Psoas muscle (tissue), 8 donors: ENCODE results near the gene OR13J1. TPM values are rescaled to one million over a fixed set of nuclear protein-coding genes. Genes with fewer than 3 reads are reported as not detected.
A peak's percentile ranks its signal among the peaks of the same experiment; 100 is the strongest.

Experiments used
- ATAC-seq, 4 donors: fragments of 200-7000 bp; cut with Tn5 transposase; one replicate each; pipeline ENCODE4 v1.9.1; 2020; ENCODE audit warnings: moderate library complexity in 3 of 4, mild to moderate bottlenecking in 2 of 4
- DNase-seq, 2 donors: peaks; one replicate each; pipeline ENCODE4 v3.0.0-alpha.2; 2020
- H3K27ac ChIP-seq: fragments of 200-600 bp; one replicate; pipeline ENCODE4 v1.8.0; 2022
- H3K27me3 ChIP-seq, 3 donors: fragments of 200-600 bp in 1 of 3; one replicate each; pipeline versions ENCODE4 v1.6.1 to v1.8.0; 2013 to 2022; ENCODE audit warnings: low read length in 2 of 3, mild to moderate bottlenecking in 2 of 3, moderate library complexity in 1 of 3; ENCODE audit not compliant: insufficient read depth in 3 of 3
- H3K36me3 ChIP-seq, 2 donors: fragments of 200-600 bp in 1 of 2; one replicate each; pipeline versions ENCODE4 v1.6.1 to v1.8.0; 2013 to 2022; ENCODE audit warnings: low read depth in 1 of 2, mild to moderate bottlenecking in 1 of 2, moderate library complexity in 1 of 2; ENCODE audit not compliant: insufficient read depth in 1 of 2
- H3K4me1 ChIP-seq: fragments of 200-600 bp; one replicate; pipeline ENCODE4 v1.8.0; 2022
- H3K4me3 ChIP-seq: fragments of 200-600 bp; one replicate; pipeline ENCODE4 v1.8.0; 2022; ENCODE audit warnings: mild to moderate bottlenecking
- H3K9me3 ChIP-seq: fragments of 200-600 bp; one replicate; pipeline ENCODE4 v1.8.0; 2022
- CTCF ChIP-seq: fragments of 200-600 bp; IDR thresholded peaks from one replicate; pipeline ENCODE4 v1.8.0; 2022; ENCODE audit warnings: antibody characterized with exemption
- WGBS, 3 donors: extraction: QIAGEN DNeasy Blood & Tissue Kit; methylation state at CpG; one replicate each; pipeline versions ENCODE4 v1.1.6 to v1.1.7; 2013; 5-methylcytosine and 5-hydroxymethylcytosine counted together
- intact Hi-C, 2 donors: fragments of 100-400 bp; cut with DNase I; formaldehyde crosslinking; loops; one replicate each; pipeline versions ENCODE4 v1.11.0 to v1.14.2; 2022
- polyA plus RNA-seq, 3 donors: library from polyadenylated mRNA; stranded (reverse); fragments of 200-250 nt; gene quantifications; one replicate each; pipeline ENCODE4 v1.2.3, GENCODE V29; 2013
- total RNA-seq, 4 donors: library from RNA; stranded (reverse); fragmentation: NEBNext Ultra II Directional in 2 of 4; extraction: Animal tissue kit (Norgen Biotek cat#: 25700) in 2 of 4; gene quantifications; one replicate each; pipeline versions ENCODE4 v1.2.1 to v1.2.4, GENCODE V29; 2021 to 2023
- donor health status: healthy with polysubstance abuse.
- donor health status: DM: no; HTN: no; CAD: no; lungs with moderate emphysema.
- donor health status: Bipolar disorder and iron deficiency.
- donor health status: healthy.
- donor health status: DM: yes; HTN: yes; CAD: no.
- donor health status: DM: no; HTN: no; CAD: no.
- donor health status: DM: no; HTN: no; CAD: no.
- donor health status: DM: yes; HTN: yes; CAD: no.

The OR13J1 gene
- total and polyA plus RNA-seq, 7 donors: not detected

- Histone ChIP-seq H3K27me3 (no peaks in the 10 kb centered on the region), H3K36me3 (no peaks in the 10 kb centered on the region), H3K4me1 (peaks cover 51% of the 10 kb centered on the region), H3K4me3 (no peak overlapping the region), H3K27ac (peak overlapping the region; percentile 58), H3K9me3 (no peaks in the 10 kb centered on the region)
- intact Hi-C loops: no loop called here
- no peak for DNase-seq
- WGBS, 3 donors: 77 to 97% (median 79%) methylated on average over 3 of the region's 3 CpGs
- peak; percentile 55 to 65 (median 62) for ATAC-seq
- TF ChIP-seq CTCF: peak; percentile 28
Measured at GRCh38 chr9:35835216-35835632, 35.0 kb downstream of the OR13J1 start.

GRCh38 chr9:35834260-35835215 lies 35.7 kb downstream of the OR13J1 start:
- TF ChIP-seq CTCF: no peak
- no peaks in the 10 kb centered on the region for H3K27me3 ChIP-seq
- intact Hi-C loops: no loop called here
- H3K9me3 ChIP-seq: no peaks in the 10 kb centered on the region
- peak overlapping the region; percentile 58 for H3K27ac ChIP-seq
- DNase-seq (no peak), ATAC-seq (peak; percentile 29 to 60 (median 48))
- no peak overlapping the region for H3K4me3 ChIP-seq
- H3K36me3 ChIP-seq: no peaks in the 10 kb centered on the region
- H3K4me1 ChIP-seq: peaks cover 57% of the 10 kb centered on the region
- WGBS, 3 donors: 63 to 65% (median 64%) methylated on average over 14 of the region's 14 CpGs

GRCh38 chr9:35832814-35833213 lies 37.4 kb downstream of the OR13J1 start:
- H3K36me3 ChIP-seq: no peaks in the 10 kb centered on the region
- no peak overlapping the region for H3K4me3 ChIP-seq
- no peaks in the 10 kb centered on the region for H3K9me3 ChIP-seq
- WGBS, 3 donors: 58 to 71% (median 68%) methylated on average over 5 of the region's 5 CpGs
- peaks cover 57% of the 10 kb centered on the region for H3K4me1 ChIP-seq
- H3K27ac ChIP-seq: peak overlapping the region; percentile 77
- ATAC-seq (no peak), DNase-seq (no peak)
- intact Hi-C loops: no loop called here
- H3K27me3 ChIP-seq: no peaks in the 10 kb centered on the region
- TF ChIP-seq CTCF: no peak

DNA sequence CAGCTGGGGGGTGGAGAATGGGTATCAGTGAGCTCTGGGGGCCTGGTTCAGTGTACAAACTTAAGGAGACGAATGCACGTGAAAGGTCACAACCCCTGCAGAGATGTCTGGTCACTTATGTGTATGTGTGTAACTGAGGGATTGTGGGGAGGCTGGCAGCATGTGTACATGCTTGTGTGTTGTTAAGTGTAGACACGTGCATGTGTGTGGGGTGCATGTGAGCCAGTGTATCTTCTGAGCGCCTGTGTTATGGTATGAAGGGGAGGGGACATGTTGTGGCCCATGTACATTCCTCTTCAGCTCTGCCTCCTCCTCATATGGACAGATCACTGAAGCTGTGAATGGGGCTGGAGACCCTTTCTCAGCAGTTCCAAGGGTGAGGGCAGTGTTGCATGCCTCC lies 39.2 kb downstream of the OR13J1 start:
- Histone ChIP-seq H3K27me3 (no peaks in the 10 kb centered on the region), H3K4me1 (peaks cover 58% of the 10 kb centered on the region), H3K4me3 (peak overlapping the region; percentile 91), H3K36me3 (no peaks in the 10 kb centered on the region), H3K9me3 (no peaks in the 10 kb centered on the region), H3K27ac (no peak overlapping the region)
- WGBS, 3 donors: 63 to 69% (median 69%) methylated on average over 4 of the region's 4 CpGs
- DNase-seq: no peak
- intact Hi-C loops: no loop called here
- TF ChIP-seq CTCF: no peak
- ATAC-seq: no peak
